Naive thymus-derived CD4-positive, alpha-beta T cell (primary cell): ENCODE measurements around the gene MORN3. TPM values are rescaled to one million over a fixed set of nuclear protein-coding genes. Genes with fewer than 3 reads are reported as not detected.

Source experiments
- ATAC-seq: fragments of 150-1000 bp; cut with Tn5 transposase; 2 replicates; pipeline ENCODE4 v1.10.0; 2021; ENCODE audit warnings: mild to moderate bottlenecking, moderate library complexity
- CTCF ChIA-PET: fragments of 350-600 bp; sonication (Branson Sonifier 250); formaldehyde crosslinking; loops from one replicate; lab custom pipeline; 2021; ENCODE audit warnings: antibody characterized with exemption; lab: Charles Lee
- POLR2A ChIA-PET: fragments of 350-600 bp; sonication (Branson Sonifier 250); formaldehyde crosslinking; loops from one replicate; lab custom pipeline; 2021; ENCODE audit warnings: antibody characterized with exemption, inconsistent platforms; lab: Charles Lee
- DNase-seq, 9 donors: peaks; one replicate each; pipeline versions ENCODE4 v3.0.0 to v3.0.0-alpha.2; 2020 to 2022; ENCODE audit warnings: mixed read lengths in 1 of 9
- H3K27ac ChIP-seq: one replicate; pipeline ENCODE4 v1.7.0; 2013; ENCODE audit warnings: mild to moderate bottlenecking, low read depth, low read length, moderate library complexity
- H3K27me3 ChIP-seq, 2 donors: one replicate each; pipeline ENCODE4 v1.7.0; 2013; ENCODE audit warnings: low read length in 2 of 2, mild to moderate bottlenecking in 2 of 2, moderate library complexity in 2 of 2; ENCODE audit not compliant: control insufficient read depth in 2 of 2, insufficient read depth in 2 of 2
- H3K36me3 ChIP-seq, 3 experiments: 1 replicate in 2 of 3; 2 replicates in 1 of 3; pipeline ENCODE4 v1.7.0; 2013; ENCODE audit warnings: low read length in 3 of 3, mild to moderate bottlenecking in 3 of 3, moderate library complexity in 1 of 3; ENCODE audit not compliant: insufficient read depth in 3 of 3, control insufficient read depth in 2 of 3
- H3K4me1 ChIP-seq, 2 donors: one replicate each; pipeline ENCODE4 v1.7.0; 2013; ENCODE audit warnings: low read length in 2 of 2, mild to moderate bottlenecking in 2 of 2, moderate library complexity in 1 of 2; ENCODE audit not compliant: control insufficient read depth in 2 of 2, insufficient read depth in 2 of 2
- H3K4me3 ChIP-seq: 2 replicates; pipeline ENCODE4 v1.7.0; 2013; ENCODE audit warnings: mild to moderate bottlenecking, low read length
- H3K9me3 ChIP-seq, 3 experiments: 1 replicate in 2 of 3; 2 replicates in 1 of 3; pipeline ENCODE4 v1.7.0; 2013; ENCODE audit warnings: low read length in 3 of 3; ENCODE audit not compliant: control insufficient read depth in 2 of 3
- H3K27ac Mint-ChIP-seq, 9 donors: one replicate each; pipeline ENCODE4 v1.8.0; 2020 to 2022; ENCODE audit warnings: mixed read lengths in 9 of 9, mild to moderate bottlenecking in 8 of 9, moderate library complexity in 5 of 9, inconsistent platforms in 2 of 9
- H3K27me3 Mint-ChIP-seq, 5 donors: one replicate each; pipeline ENCODE4 v1.8.0; 2021 to 2022; ENCODE audit warnings: mixed read lengths in 5 of 5, mild to moderate bottlenecking in 1 of 5
- H3K36me3 Mint-ChIP-seq, 5 donors: one replicate each; pipeline ENCODE4 v1.8.0; 2020 to 2022; ENCODE audit warnings: mixed read lengths in 5 of 5, mild to moderate bottlenecking in 3 of 5, inconsistent platforms in 1 of 5
- H3K4me1 Mint-ChIP-seq, 7 donors: one replicate each; pipeline ENCODE4 v1.8.0; 2020 to 2022; ENCODE audit warnings: mixed read lengths in 7 of 7, mild to moderate bottlenecking in 3 of 7, inconsistent platforms in 1 of 7
- H3K4me3 Mint-ChIP-seq, 10 donors: one replicate each; pipeline ENCODE4 v1.8.0; 2020 to 2022; ENCODE audit warnings: mild to moderate bottlenecking in 10 of 10, mixed read lengths in 10 of 10, moderate library complexity in 6 of 10, inconsistent platforms in 2 of 10
- H3K9me3 Mint-ChIP-seq, 11 donors: one replicate each; pipeline ENCODE4 v1.8.0; 2020 to 2022; ENCODE audit warnings: mixed read lengths in 11 of 11, mild to moderate bottlenecking in 4 of 11, inconsistent platforms in 1 of 11, moderate library complexity in 1 of 11
- intact Hi-C, 2 donors: fragments of 100-400 bp; cut with micrococcal nuclease; formaldehyde crosslinking; loops; one replicate each; pipeline ENCODE4 v1.15.1; 2023
- polyA plus RNA-seq, 2 donors: library from polyadenylated mRNA; unstranded; fragments of 300-500 nt; fragmentation: Illumina TruSeq; gene quantifications; one replicate each; pipeline ENCODE4 v1.2.3, GENCODE V29; 2021
- total RNA-seq, 6 experiments: library from RNA in 5 of 6; stranded (reverse) in 5 of 6; gene quantifications; 1 replicate in 5 of 6; 2 replicates in 1 of 6; pipeline ENCODE4 v1.2.3 and lab custom pipeline; 2021 to 2026

The MORN3 gene
- total and polyA plus RNA-seq, 7 experiments from 2014 or later = 2.3 to 19.2 (median 8.7) TPM

DNA sequence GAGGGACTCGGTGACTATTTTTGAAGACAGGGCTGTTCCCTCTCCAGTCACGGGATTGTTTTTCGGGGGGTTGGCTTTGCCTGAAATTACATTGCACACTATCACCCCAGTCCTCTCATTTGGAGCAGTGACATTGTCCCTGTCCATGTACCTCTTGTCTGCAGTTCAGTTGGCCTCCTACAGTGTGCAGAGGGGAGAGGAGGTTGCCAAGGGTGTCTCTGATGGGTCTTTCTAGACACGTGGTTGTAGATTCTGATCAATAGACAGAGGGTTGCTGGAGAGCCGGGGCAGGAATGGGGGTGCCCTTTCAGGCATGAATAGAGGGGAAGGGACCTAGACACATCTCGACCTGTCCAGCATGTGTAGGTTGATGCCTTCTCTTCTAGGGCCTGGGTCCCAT, 44.3 kb upstream of the MORN3 start:
- Histone ChIP-seq H3K9me3 (no peaks in the 10 kb centered on the region), H3K27ac (no peak overlapping the region), H3K4me3 (peak overlapping the region; percentile 99), H3K4me1 (peaks cover 11 to 12% of the 10 kb centered on the region in 2 donors), H3K36me3 (peaks cover 0 to 4% (median 0%) of the 10 kb centered on the region in 3 experiments), H3K27me3 (no peaks in the 10 kb centered on the region)
- ChIA-PET POLR2A (interaction anchor here (0.7 to 4.2 kb wide), 4 partner anchors 82 to 795 kb away, joined by 3 to 48 read pairs (median 4); partner anchors contain the start of gene RHOF), CTCF (no interaction called here)
- Mint-ChIP-seq H3K27ac (peak overlapping the region in 6 of 9 donors; percentile 24 to 83 (median 62)), H3K27me3 (no peaks in the 10 kb centered on the region), H3K9me3 (peaks cover 0 to 2% (median 0%) of the 10 kb centered on the region in 11 donors), H3K4me3 (peak overlapping the region; percentile 78 to 97 (median 88)), H3K36me3 (peaks cover 0 to 4% (median 0%) of the 10 kb centered on the region in 5 donors), H3K4me1 (peaks cover 7 to 37% (median 27%) of the 10 kb centered on the region in 7 donors)
- intact Hi-C loops = loop anchor here (2.0 to 10.0 kb wide), 5 partner anchors 17 to 511 kb away; partner anchors contain the start of genes DIABLO (in 1 of the 2), PSMD9 (in 1 of the 2) and RHOF (in 1 of the 2)
- DNase-seq = peak in 2 of 9 donors; percentile 1 to 6
- ATAC-seq = no peak

DNA sequence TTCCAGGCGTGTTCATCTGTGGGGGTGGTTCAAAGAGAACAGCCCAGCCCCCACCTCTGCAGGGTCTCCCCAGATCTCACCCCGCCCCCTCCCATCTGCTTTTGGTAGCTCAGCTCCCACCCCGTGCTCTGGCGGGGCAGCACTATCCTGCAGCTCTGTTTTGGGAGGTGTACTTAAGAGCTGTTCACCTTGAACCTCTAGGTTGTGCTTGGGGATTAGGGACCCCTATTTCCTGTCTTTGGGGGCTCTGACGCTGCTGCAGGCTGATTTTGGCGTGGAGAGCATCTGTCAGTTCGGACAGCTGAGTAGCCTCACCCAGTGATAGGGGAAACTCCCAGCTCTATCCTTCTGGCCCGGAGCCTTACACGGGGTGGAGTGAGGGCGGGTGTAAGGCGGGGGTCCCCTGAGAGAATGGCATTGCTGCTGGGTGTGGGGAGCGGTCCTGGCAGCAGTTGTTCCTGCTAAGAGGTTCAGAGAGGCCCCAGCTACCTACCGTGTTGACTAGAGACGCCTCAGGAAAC, 43.9 kb upstream of the MORN3 start:
- Mint-ChIP-seq H3K36me3 (peaks cover 0 to 4% (median 0%) of the 10 kb centered on the region in 5 donors), H3K4me3 (peak overlapping the region; percentile 78 to 97 (median 88)), H3K27me3 (no peaks in the 10 kb centered on the region), H3K27ac (peak overlapping the region in 5 of 9 donors; percentile 24 to 65 (median 58)), H3K4me1 (peaks cover 7 to 37% (median 26%) of the 10 kb centered on the region in 7 donors), H3K9me3 (peaks cover 0 to 2% (median 0%) of the 10 kb centered on the region in 11 donors)
- CTCF ChIA-PET = interaction anchor here (1.2 to 2.7 kb wide), 3 partner anchors 12 to 175 kb away, joined by 3 to 10 read pairs (median 6); partner anchors contain the start of genes PSMD9 and RHOF
- intact Hi-C loops = loop anchor here (2.0 to 10.0 kb wide), 5 partner anchors 17 to 511 kb away; partner anchors contain the start of genes DIABLO (in 1 of the 2), PSMD9 (in 1 of the 2) and RHOF (in 1 of the 2)
- Histone ChIP-seq H3K27ac (peak overlapping the region; percentile 82), H3K4me3 (peak overlapping the region; percentile 99), H3K4me1 (peaks cover 11 to 12% of the 10 kb centered on the region in 2 donors), H3K36me3 (peaks cover 0 to 4% (median 0%) of the 10 kb centered on the region in 3 experiments), H3K9me3 (no peaks in the 10 kb centered on the region), H3K27me3 (no peaks in the 10 kb centered on the region)
- ATAC-seq (no peak), DNase-seq (peak in 1 of 9 donors; percentile 2)
- POLR2A ChIA-PET = interaction anchor here (0.7 to 4.2 kb wide), 13 partner anchors 7 to 180 kb away, joined by 3 to 48 read pairs (median 5); partner anchors contain the start of genes ORAI1, RHOF and SETD1B

DNA sequence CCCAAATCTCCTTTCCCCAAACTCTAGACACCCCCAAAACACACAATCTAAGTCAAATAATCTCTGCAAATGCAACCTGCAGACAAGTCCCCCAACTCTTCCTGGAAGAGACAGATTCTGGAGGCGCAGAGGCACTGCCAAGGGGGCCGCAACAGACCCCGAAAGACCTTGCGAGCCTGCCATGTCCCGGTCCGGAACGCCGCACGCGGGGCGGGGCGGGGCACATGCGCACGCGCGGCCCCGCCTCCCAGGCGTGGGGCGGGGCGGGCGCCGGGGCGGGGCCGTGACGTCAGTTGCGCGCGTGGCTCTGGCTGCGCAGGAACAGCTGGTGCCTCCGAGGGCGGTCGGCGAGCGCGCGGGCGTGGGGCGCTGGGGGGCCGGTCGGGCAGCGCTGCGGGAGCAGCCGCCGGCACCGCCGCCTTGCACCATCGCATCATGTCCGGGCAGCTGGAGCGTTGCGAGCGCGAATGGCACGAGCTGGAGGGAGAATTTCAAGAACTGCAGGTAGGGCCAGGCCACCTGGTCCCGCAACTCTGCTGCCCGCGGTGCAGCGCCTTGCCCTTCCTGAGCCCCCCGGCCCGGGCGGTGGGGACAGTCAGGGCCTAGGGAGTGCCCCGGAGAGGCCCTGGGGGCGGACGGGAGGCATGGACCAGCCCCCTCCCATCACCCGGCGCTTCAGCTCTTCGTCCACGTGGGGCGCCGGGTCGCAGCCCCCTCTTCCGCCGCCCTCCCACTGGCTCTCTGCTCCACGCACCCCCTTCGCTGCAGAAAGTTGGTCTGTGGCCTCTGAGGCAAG, 43.2 kb upstream of the MORN3 start, which contains the start of gene TMEM120B:
Gene TMEM120B (plus strand): TSS at position 292 of the 796 bp plus-strand sequence. CDS start 144 bp downstream, at position 436.
- Histone ChIP-seq H3K4me1 (peaks cover 11 to 12% of the 10 kb centered on the region in 2 donors), H3K36me3 (peaks cover 0 to 4% (median 0%) of the 10 kb centered on the region in 3 experiments), H3K27ac (peak within 1 kb of the TSS; percentile 82), H3K27me3 (no peaks in the 10 kb centered on the region), H3K9me3 (no peaks in the 10 kb centered on the region), H3K4me3 (peak within 1 kb of the TSS; percentile 99)
- ATAC-seq (peak; percentile 97), DNase-seq (peak; percentile 75 to 91 (median 86))
- ChIA-PET CTCF (interaction anchor here (0.9 to 2.7 kb wide), 6 partner anchors 11 to 176 kb away, joined by 3 to 10 read pairs (median 4); partner anchors contain the start of genes PSMD9 and RHOF), POLR2A (interaction anchor here (0.6 to 4.2 kb wide), 22 partner anchors 8 to 1216 kb away, joined by 3 to 48 read pairs (median 4); partner anchors contain the start of genes CFAP251, ORAI1, RHOF and SETD1B)
- peaks cover 0 to 4% (median 0%) of the 10 kb centered on the region in 5 donors for H3K36me3 Mint-ChIP-seq
- intact Hi-C loops = loop anchor here (1.0 to 10.0 kb wide), 11 partner anchors 16 to 512 kb away; partner anchors contain the start of genes PSMD9 (in 2 of the 2), CAMKK2 (in 1 of the 2), CFAP251 (in 1 of the 2) and DIABLO (in 1 of the 2)
- peak within 1 kb of the TSS; percentile 84 to 97 (median 94) for H3K4me3 Mint-ChIP-seq
- peaks cover 7 to 37% (median 26%) of the 10 kb centered on the region in 7 donors for H3K4me1 Mint-ChIP-seq
- peaks cover 0 to 2% (median 0%) of the 10 kb centered on the region in 11 donors for H3K9me3 Mint-ChIP-seq
- peak within 1 kb of the TSS; percentile 86 to 96 (median 92) for H3K27ac Mint-ChIP-seq
- no peaks in the 10 kb centered on the region for H3K27me3 Mint-ChIP-seq

DNA sequence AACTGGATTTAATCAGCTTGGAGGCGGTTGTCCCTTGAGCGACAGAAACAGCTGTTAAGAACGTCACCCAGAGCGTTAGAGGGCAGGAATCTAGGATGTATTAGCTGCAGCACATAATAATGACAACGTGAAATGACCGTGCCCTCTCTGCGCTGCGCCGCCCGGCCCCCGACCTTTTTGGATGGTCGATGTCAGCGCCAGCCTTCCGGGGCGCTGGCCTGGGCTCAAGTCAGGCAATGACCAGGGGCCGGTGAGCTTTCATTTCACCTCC, 42.7 kb upstream of the MORN3 start:
- ChIA-PET CTCF (interaction anchor here (0.6 to 2.7 kb wide), 8 partner anchors 11 to 594 kb away, joined by 3 to 10 read pairs (median 4); partner anchors contain the start of genes PSMD9 and RHOF), POLR2A (interaction anchor here (0.6 to 4.2 kb wide), 18 partner anchors 8 to 1215 kb away, joined by 3 to 48 read pairs (median 5); partner anchors contain the start of genes CFAP251, ORAI1, RHOF and SETD1B)
- Histone ChIP-seq H3K4me1 (peaks cover 11 to 12% of the 10 kb centered on the region in 2 donors), H3K4me3 (peak overlapping the region; percentile 99), H3K9me3 (no peaks in the 10 kb centered on the region), H3K27me3 (no peaks in the 10 kb centered on the region), H3K36me3 (peaks cover 0 to 4% (median 0%) of the 10 kb centered on the region in 3 experiments), H3K27ac (peak overlapping the region; percentile 82)
- DNase-seq (peak in 4 of 9 donors; percentile 32 to 40 (median 37)), ATAC-seq (peak; percentile 50)
- Mint-ChIP-seq H3K27me3 (no peaks in the 10 kb centered on the region), H3K9me3 (peaks cover 0 to 2% (median 0%) of the 10 kb centered on the region in 11 donors), H3K27ac (peak overlapping the region; percentile 86 to 96 (median 92)), H3K4me1 (peaks cover 7 to 37% (median 26%) of the 10 kb centered on the region in 7 donors), H3K4me3 (peak overlapping the region; percentile 84 to 97 (median 94)), H3K36me3 (peaks cover 0 to 2% (median 0%) of the 10 kb centered on the region in 5 donors)
- intact Hi-C loops = loop anchor here (1.0 to 10.0 kb wide), 11 partner anchors 15 to 513 kb away; partner anchors contain the start of genes PSMD9 (in 2 of the 2), CAMKK2 (in 1 of the 2), CFAP251 (in 1 of the 2) and DIABLO (in 1 of the 2)

DNA sequence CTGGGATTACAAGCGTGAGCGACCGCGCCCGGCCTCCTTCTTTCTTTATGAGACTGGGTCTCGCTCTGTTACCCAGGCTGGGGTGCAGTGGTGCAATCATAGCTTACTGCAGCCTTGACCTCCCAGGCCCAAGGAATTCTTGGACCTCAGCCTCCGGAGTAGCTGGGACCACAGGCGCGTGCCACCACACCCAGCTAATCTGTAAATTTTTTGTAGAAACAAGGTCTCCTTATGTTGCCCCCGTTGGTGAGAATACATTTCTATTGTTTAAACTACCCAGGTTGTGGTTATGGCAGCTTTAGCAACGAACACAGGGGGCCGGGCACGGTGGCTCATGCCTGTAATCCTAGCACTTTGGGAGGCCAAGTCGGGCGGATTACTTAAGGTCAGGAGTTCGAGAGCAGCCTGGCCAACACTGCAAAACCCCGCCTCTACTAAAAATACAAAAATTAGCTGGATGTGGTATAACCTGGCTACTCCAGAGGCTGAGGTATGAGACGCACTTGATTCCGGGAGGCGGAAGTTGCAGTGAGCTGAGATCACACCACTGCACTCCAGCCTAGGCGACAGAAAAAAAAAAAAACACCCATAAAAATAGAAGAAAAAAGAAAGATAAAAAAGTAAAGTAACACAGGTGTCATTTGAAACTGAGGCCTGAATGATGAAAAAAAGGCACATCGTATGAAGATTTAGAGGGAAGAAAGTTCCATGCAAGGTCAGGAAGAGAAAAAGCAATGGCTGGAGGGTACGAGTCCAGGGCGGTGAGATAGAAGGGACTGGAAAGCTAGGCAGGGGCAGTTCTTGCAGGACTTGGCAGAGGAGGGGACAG, 42.1 kb upstream of the MORN3 start:
- Histone ChIP-seq H3K4me1 (peaks cover 11 to 12% of the 10 kb centered on the region in 2 donors), H3K27ac (peak overlapping the region; percentile 82), H3K4me3 (peak overlapping the region; percentile 99), H3K36me3 (peaks cover 0 to 4% (median 0%) of the 10 kb centered on the region in 3 experiments), H3K27me3 (no peaks in the 10 kb centered on the region), H3K9me3 (no peaks in the 10 kb centered on the region)
- intact Hi-C loops = loop anchor here (1.0 to 10.0 kb wide), 11 partner anchors 15 to 513 kb away; partner anchors contain the start of genes PSMD9 (in 2 of the 2), CAMKK2 (in 1 of the 2), CFAP251 (in 1 of the 2) and DIABLO (in 1 of the 2)
- peaks cover 0 to 2% (median 0%) of the 10 kb centered on the region in 11 donors for H3K9me3 Mint-ChIP-seq
- CTCF ChIA-PET = interaction anchor here (0.6 to 2.7 kb wide), 7 partner anchors 10 to 594 kb away, joined by 3 to 10 read pairs (median 5); partner anchors contain the start of gene RHOF
- DNase-seq = peak in 7 of 9 donors; percentile 26 to 54 (median 33)
- POLR2A ChIA-PET = interaction anchor here (0.6 to 4.2 kb wide), 17 partner anchors 8 to 207 kb away, joined by 3 to 48 read pairs (median 5); partner anchors contain the start of genes CFAP251, ORAI1, RHOF and SETD1B
- H3K4me1 Mint-ChIP-seq = peaks cover 7 to 37% (median 26%) of the 10 kb centered on the region in 7 donors
- ATAC-seq = no peak
- H3K36me3 Mint-ChIP-seq = peaks cover 0 to 1% (median 0%) of the 10 kb centered on the region in 5 donors
- peak overlapping the region; percentile 84 to 97 (median 94) for H3K4me3 Mint-ChIP-seq
- no peaks in the 10 kb centered on the region for H3K27me3 Mint-ChIP-seq
- H3K27ac Mint-ChIP-seq = peak overlapping the region; percentile 86 to 96 (median 92)
